Ectodermal cell (in vitro differentiated cells): ENCODE results near the gene MEA1. TPM values are rescaled to one million over a fixed set of nuclear protein-coding genes. Genes with fewer than 3 reads are reported as not detected.

ENCODE experiments used
- H3K27ac ChIP-seq: 2 replicates; pipeline ENCODE4 v1.7.0; 2013; ENCODE audit warnings: mild to moderate bottlenecking, low read depth, low read length; ENCODE audit not compliant: insufficient read depth, poor library complexity, severe bottlenecking
- H3K27me3 ChIP-seq: 2 replicates; pipeline ENCODE4 v1.7.0; 2013; ENCODE audit warnings: mild to moderate bottlenecking, low read length; ENCODE audit not compliant: insufficient read depth, control insufficient read depth, poor library complexity, severe bottlenecking
- H3K36me3 ChIP-seq: one replicate; pipeline ENCODE4 v1.7.0; 2013; ENCODE audit warnings: low read length; ENCODE audit not compliant: control insufficient read depth, insufficient read depth
- H3K4me1 ChIP-seq: one replicate; pipeline ENCODE4 v1.7.0; 2013; ENCODE audit warnings: low read length; ENCODE audit not compliant: control insufficient read depth, insufficient read depth
- H3K4me3 ChIP-seq: 2 replicates; pipeline ENCODE4 v1.7.0; 2013; ENCODE audit warnings: low read depth, low read length, control low read depth; ENCODE audit not compliant: insufficient read depth
- H3K9me3 ChIP-seq: 2 replicates; pipeline ENCODE4 v1.7.0; 2013; ENCODE audit warnings: mild to moderate bottlenecking, low read length, moderate library complexity; ENCODE audit not compliant: control insufficient read depth
- WGBS, 2 experiments: methylation state at CpG; one replicate each; pipeline ENCODE4 v1.1.7; 2013; ENCODE audit warnings: missing lambda C conversion rate in 2 of 2; 5-methylcytosine and 5-hydroxymethylcytosine counted together
- polyA plus RNA-seq, 4 experiments: library from polyadenylated mRNA; stranded (reverse); fragments of 50-300 nt; gene quantifications; one replicate each; pipeline ENCODE4 v1.2.3, GENCODE V29; 2013

Gene MEA1
- 90.0 TPM for polyA plus RNA-seq (2013, experiment 1 of 4)
- polyA plus RNA-seq (2013, experiment 2 of 4): 82.1 TPM
- polyA plus RNA-seq (2013, experiment 3 of 4): 72.2 TPM
- 83.6 TPM for polyA plus RNA-seq (2013, experiment 4 of 4)

DNA sequence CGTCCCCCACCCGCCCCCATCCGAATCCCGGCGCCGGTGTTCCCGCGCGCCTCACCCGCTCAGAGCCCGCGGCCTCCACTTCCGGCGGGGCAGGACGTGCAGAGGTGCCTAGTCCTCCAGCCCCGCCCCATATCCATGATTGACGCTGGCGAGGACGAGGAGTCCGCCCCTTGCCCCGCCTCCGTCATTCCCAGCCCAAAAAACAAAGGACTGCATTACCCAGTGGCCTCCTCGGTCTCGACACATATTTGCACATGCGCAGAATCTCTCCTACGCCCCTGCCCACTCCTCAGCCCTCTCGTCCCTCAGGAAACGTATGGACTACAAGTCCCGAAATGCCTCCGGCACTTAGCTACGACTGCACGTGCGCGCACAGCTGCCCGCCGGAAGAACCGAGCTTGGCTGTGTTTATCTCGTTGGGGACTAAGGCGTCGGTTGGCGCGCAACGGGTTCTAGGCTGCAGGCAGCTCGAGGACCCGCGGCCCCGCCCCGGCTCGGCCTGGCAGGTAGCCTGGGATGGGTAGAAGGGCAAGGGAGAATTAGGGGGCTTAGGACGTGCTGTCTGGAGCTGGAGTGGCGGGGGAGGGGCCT is at the start of gene MEA1, which contains the start of gene KLHDC3:
Gene MEA1 (minus strand): TSS at position 104 of the 591 bp plus-strand sequence. CDS start 133 bp downstream, outside the sequence.
Gene KLHDC3 (plus strand): TSS at position 407 of the 591 bp plus-strand sequence. CDS start 2,944 bp downstream, outside the sequence.
- Histone ChIP-seq H3K4me3 (peak within 1 kb of the TSS; percentile 85), H3K36me3 (peaks cover 20% of the 10 kb centered on the region), H3K27ac (peak within 1 kb of the TSS; percentile 80)

GRCh38 chr6:43062818-43063217 is 49.1 kb upstream of the MEA1 start:
- Histone ChIP-seq H3K4me1 (peaks cover 10% of the 10 kb centered on the region), H3K9me3 (no peaks in the 10 kb centered on the region), H3K36me3 (no peaks in the 10 kb centered on the region), H3K4me3 (no peak overlapping the region), H3K27me3 (no peaks in the 10 kb centered on the region), H3K27ac (no peak overlapping the region)
- 96% methylated on average over 12 of the region's 12 CpGs for WGBS, 2 experiments

More for the DNA sequence above, at the start of gene MEA1, which contains the start of gene KLHDC3:
- 0% methylated on average over 51 of the region's 51 CpGs for WGBS, 2 experiments
- Histone ChIP-seq H3K27me3 (no peaks in the 10 kb centered on the region), H3K9me3 (no peaks in the 10 kb centered on the region), H3K4me1 (peaks cover 14% of the 10 kb centered on the region)

- Histone ChIP-seq H3K4me1 (peaks cover 10% of the 10 kb centered on the region), H3K4me3 (no peak overlapping the region), H3K9me3 (no peaks in the 10 kb centered on the region), H3K27me3 (no peaks in the 10 kb centered on the region), H3K27ac (no peak overlapping the region), H3K36me3 (no peaks in the 10 kb centered on the region)
- 82 to 85% methylated on average over 2 of the region's 2 CpGs for WGBS, 2 experiments
Measured at GRCh38 chr6:43061861-43062260, 48.1 kb upstream of the MEA1 start.

DNA sequence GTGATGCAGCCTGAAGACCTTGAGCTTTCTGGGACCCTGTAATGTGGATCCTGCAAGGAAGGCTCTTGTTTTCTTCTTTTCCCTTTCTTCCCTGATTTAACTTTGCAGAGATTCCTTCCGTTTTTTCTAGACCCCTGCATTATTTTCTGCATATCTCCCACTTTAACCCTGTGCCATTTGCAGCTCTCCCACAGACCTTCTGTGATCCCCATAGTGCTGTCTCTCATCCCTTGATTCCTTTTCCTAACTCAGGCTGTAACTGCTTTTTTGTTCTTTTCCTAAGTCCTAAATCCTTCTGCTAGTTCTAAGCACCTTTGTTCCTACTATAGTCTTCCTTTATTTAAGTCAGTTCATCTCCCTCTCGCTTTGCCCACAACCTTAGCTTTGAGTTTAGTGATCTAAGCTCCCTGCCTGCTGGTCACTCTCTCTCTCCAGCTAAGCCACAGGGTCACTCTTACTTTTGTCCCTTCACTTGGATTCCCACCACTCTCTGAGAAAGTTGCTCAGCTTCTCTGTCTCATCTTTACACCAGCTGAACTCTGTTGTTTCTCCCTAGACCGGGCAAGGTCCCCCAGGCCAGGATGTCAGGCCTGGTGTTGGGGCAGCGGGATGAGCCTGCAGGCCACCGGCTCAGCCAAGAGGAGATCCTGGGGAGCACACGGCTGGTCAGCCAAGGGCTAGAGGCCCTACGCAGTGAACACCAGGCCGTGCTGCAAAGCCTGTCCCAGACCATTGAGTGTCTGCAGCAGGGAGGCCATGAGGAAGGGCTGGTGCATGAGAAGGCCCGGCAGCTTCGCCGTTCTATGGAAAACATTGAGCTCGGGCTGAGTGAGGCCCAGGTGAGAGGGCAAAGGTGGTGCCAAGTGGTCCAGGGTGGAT is 47.2 kb upstream of the MEA1 start:
- Histone ChIP-seq H3K36me3 (no peaks in the 10 kb centered on the region), H3K4me1 (peaks cover 10% of the 10 kb centered on the region), H3K4me3 (no peak overlapping the region), H3K27me3 (no peaks in the 10 kb centered on the region), H3K27ac (no peak overlapping the region), H3K9me3 (no peaks in the 10 kb centered on the region)
- 92% methylated on average over 12 of the region's 12 CpGs for WGBS, 2 experiments

- Histone ChIP-seq H3K27me3 (no peaks in the 10 kb centered on the region), H3K4me3 (peak overlapping the region; percentile 98), H3K9me3 (no peaks in the 10 kb centered on the region), H3K4me1 (peaks cover 10% of the 10 kb centered on the region), H3K27ac (peak overlapping the region; percentile 16), H3K36me3 (no peaks in the 10 kb centered on the region)
- WGBS, 2 experiments: 14 to 16% methylated on average over 15 of the region's 15 CpGs
Measured at GRCh38 chr6:43060034-43060754, 46.4 kb upstream of the MEA1 start.

DNA sequence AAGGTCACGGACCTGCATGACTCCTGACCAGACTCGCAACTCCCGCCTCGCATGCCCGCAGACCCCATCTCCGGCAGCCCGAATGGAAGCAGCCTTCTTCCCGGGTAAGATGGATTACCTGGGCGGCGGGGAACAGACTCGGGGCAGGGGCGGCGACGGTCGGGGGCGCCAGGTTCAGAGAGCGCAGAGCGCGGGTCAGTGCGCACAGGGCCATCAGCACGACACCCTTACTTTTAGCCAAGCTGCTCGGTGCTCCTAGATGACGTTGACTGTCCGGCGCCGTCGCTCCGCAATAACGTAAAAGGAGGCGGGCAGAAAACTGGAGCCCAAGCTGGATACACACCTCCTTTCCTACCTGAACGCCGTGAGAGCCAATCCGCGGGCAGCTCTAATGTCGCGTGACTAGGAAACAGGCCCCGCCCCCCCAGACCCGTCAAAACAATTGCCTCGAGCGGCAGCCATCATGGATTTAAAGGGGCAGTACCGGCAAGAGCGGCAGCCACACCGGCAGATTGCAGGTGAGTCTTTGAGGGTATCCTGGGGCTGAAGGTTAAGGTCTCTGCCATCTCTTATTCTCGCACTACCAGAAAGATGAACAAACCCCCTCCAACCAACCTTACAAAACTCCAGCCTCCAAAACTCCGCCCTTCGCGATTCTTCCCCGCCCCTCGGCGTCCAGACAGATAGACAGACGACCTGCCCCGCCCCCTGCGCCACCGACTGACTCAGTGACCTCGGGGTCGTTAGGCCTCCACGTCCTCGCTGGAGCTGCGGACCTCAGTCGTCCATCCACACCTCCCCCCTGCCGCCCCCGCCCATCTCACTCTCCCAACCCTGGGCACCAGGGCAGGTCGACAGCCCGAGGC is 45.7 kb upstream of the MEA1 start, which contains the start of the genes KLC4 and MRPL2:
Gene KLC4 (plus strand): TSS at position 464 of the 866 bp plus-strand sequence. CDS start 1,705 bp downstream, outside the sequence.
Gene MRPL2 (minus strand): TSS at position 267 of the 866 bp plus-strand sequence. CDS start 53 bp downstream, at position 214.
- Histone ChIP-seq H3K27me3 (no peaks in the 10 kb centered on the region), H3K4me3 (peak within 1 kb of the TSS; percentile 98), H3K9me3 (no peaks in the 10 kb centered on the region), H3K4me1 (peaks cover 10% of the 10 kb centered on the region), H3K27ac (peak within 1 kb of the TSS; percentile 18), H3K36me3 (no peaks in the 10 kb centered on the region)
- 0% methylated on average over 64 of the region's 64 CpGs for WGBS, 2 experiments

DNA sequence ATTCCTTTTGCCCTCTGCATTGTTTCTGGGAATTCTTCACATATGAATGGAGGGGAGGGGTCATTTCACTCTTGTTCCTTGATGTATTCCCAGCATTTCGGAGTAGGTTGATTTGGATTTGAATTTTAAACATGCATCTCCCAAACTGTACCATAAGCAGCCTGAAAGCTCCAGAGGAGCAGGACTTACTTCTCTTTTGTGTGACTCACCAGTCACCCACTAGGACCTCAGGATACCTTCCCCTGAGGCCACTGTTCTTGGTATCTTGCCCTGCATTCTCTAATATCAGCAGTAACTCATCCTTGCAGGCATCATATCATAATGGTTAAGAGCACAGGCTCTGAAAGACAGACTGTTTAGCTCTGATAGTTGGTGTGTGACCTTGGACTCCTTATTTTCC is 44.8 kb upstream of the MEA1 start:
- WGBS, 2 experiments: 77 to 89% methylated on average over 1 of the region's 1 CpG
- no peak overlapping the region for H3K27ac ChIP-seq

DNA sequence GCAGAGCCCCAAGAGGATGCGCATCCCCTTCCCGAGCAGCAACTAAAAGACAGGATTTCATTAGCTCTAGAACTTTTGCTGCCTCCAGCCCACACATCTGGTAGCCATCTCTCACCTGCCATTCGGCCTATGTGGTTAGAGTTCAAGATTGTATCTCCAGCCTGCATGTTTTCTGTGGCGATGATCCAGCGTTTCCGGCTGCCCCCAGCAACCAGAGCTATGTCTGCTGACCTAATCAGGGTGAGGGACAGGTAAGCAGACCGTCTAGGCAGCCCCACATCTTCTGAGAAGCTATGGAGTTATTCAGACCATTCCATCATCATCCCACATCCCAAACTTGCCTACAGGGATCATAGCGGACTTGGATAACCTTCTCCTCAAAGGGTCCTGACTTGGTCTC is 42.2 kb upstream of the MEA1 start:
- no peak overlapping the region for H3K27ac ChIP-seq
- 92 to 95% methylated on average over 8 of the region's 8 CpGs for WGBS, 2 experiments

More for the DNA sequence above, 44.8 kb upstream of the MEA1 start:
- Histone ChIP-seq H3K4me1 (peaks cover 10% of the 10 kb centered on the region), H3K4me3 (peak overlapping the region; percentile 98), H3K36me3 (no peaks in the 10 kb centered on the region), H3K9me3 (no peaks in the 10 kb centered on the region), H3K27me3 (no peaks in the 10 kb centered on the region)

More for the DNA sequence above, 42.2 kb upstream of the MEA1 start:
- Histone ChIP-seq H3K4me1 (peaks cover 19% of the 10 kb centered on the region), H3K4me3 (no peak overlapping the region), H3K36me3 (no peaks in the 10 kb centered on the region), H3K9me3 (no peaks in the 10 kb centered on the region), H3K27me3 (no peaks in the 10 kb centered on the region)
